ENCODE measurements around the gene ATG101.

GRCh38 chr12:52042706-52043385 lies 26.9 kb upstream of the ATG101 start:
- TF ChIP-seq EZH2 (IDR thresholded peaks at IDR 0.05; ENCODE audit: borderline replicate concordance, low read length) (no peak), CTCF (IDR thresholded peaks at IDR 0.05; ENCODE audit: low read length) (no peak)

Measured in OCI-LY1 (cell line).